WTC11 (cell line): ENCODE measurements around the gene TMA7. TPM values are rescaled to one million over a fixed set of nuclear protein-coding genes. Genes with fewer than 3 reads are reported as not detected.
A peak's percentile ranks its signal among the peaks of the same experiment; 100 is the strongest.

Source experiments
- ATAC-seq: fragments of 200-7000 bp; cut with Tn5 transposase; 2 replicates; pipeline ENCODE4 v1.10.0; 2021; ENCODE audit warnings: mild to moderate bottlenecking, moderate library complexity
- CTCF ChIA-PET: fragments of 300-600 bp; sonication (Branson Sonifier 250); formaldehyde crosslinking; loops from one replicate; lab custom pipeline; 2021; ENCODE audit warnings: antibody characterized with exemption; lab: Charles Lee
- POLR2A ChIA-PET: fragments of 350-600 bp; sonication (Branson Sonifier 250); formaldehyde crosslinking; loops from one replicate; lab custom pipeline; 2021; ENCODE audit warnings: antibody characterized with exemption; lab: Charles Lee
- DNase-seq: peaks from one replicate; pipeline ENCODE4 v3.0.0; 2021; ENCODE audit warnings: low spot score
- H3K27ac Mint-ChIP-seq: 2 replicates; pipeline ENCODE4 v1.8.0; 2021; ENCODE audit warnings: mixed read lengths
- H3K27me3 Mint-ChIP-seq: 2 replicates; pipeline ENCODE4 v1.8.0; 2021; ENCODE audit warnings: low read depth, mild to moderate bottlenecking, moderate library complexity, mixed read lengths
- H3K36me3 Mint-ChIP-seq: 2 replicates; pipeline ENCODE4 v1.8.0; 2021; ENCODE audit warnings: mixed read lengths
- H3K4me1 Mint-ChIP-seq: 2 replicates; pipeline ENCODE4 v1.8.0; 2022; ENCODE audit warnings: mixed read lengths
- H3K4me3 Mint-ChIP-seq: 2 replicates; pipeline ENCODE4 v1.8.0; 2021; ENCODE audit warnings: mild to moderate bottlenecking, moderate library complexity, mixed read lengths
- H3K9me3 Mint-ChIP-seq: 2 replicates; pipeline ENCODE4 v1.8.0; 2021; ENCODE audit warnings: mixed read lengths
- AFF4 ChIP-seq: sonication (generic); formaldehyde crosslinking; IDR thresholded peaks from 2 replicates; pipeline ENCODE4 v1.8.1; 2023; ENCODE audit warnings: mild to moderate bottlenecking, missing genetic modification reagents, borderline replicate concordance
- E2F5 ChIP-seq: sonication (generic); formaldehyde crosslinking; IDR thresholded peaks from 2 replicates; pipeline ENCODE4 v1.8.1; 2022; ENCODE audit warnings: mild to moderate bottlenecking, moderate library complexity, missing genetic modification reagents
- EMX1 ChIP-seq: fragments of 250-450 bp; sonication (Bioruptor Pico); IDR thresholded peaks from 2 replicates; pipeline ENCODE4 v1.8.0; 2021; ENCODE audit warnings: mild to moderate bottlenecking
- JAZF1 ChIP-seq: fragments of 250-450 bp; sonication (Bioruptor Pico); IDR thresholded peaks from 2 replicates; pipeline ENCODE4 v1.9.0; 2021; ENCODE audit warnings: moderate library complexity, mild to moderate bottlenecking, inconsistent platforms
- JUN ChIP-seq: sonication (generic); formaldehyde crosslinking; IDR thresholded peaks from 2 replicates; pipeline ENCODE4 v1.8.0; 2023; ENCODE audit warnings: mild to moderate bottlenecking, missing genetic modification reagents
- KAT7 ChIP-seq: sonication (generic); formaldehyde crosslinking; IDR thresholded peaks from 2 replicates; pipeline ENCODE4 v1.8.1; 2023; ENCODE audit warnings: missing genetic modification reagents, mild to moderate bottlenecking, borderline replicate concordance
- MLX ChIP-seq: sonication (generic); formaldehyde crosslinking; IDR thresholded peaks from 2 replicates; pipeline ENCODE4 v1.8.1; 2023; ENCODE audit warnings: mild to moderate bottlenecking, missing genetic modification reagents, moderate library complexity
- MYBL2 ChIP-seq: sonication (generic); formaldehyde crosslinking; IDR thresholded peaks from 2 replicates; pipeline ENCODE4 v1.8.1; 2023; ENCODE audit warnings: mild to moderate bottlenecking, moderate library complexity, missing genetic modification reagents
- NR1H2 ChIP-seq: sonication (generic); formaldehyde crosslinking; IDR thresholded peaks from 2 replicates; pipeline ENCODE4 v1.9.0; 2021; ENCODE audit warnings: mild to moderate bottlenecking, moderate library complexity, missing genetic modification reagents
- STAT6 ChIP-seq: sonication (generic); formaldehyde crosslinking; conservative IDR thresholded peaks from 2 replicates; pipeline ENCODE4 v1.8.1; 2023; ENCODE audit warnings: mild to moderate bottlenecking, low read depth, missing genetic modification reagents, moderate library complexity
- ZNF138 ChIP-seq: sonication (generic); formaldehyde crosslinking; conservative IDR thresholded peaks from 2 replicates; pipeline ENCODE4 v1.8.1; 2022; ENCODE audit warnings: mild to moderate bottlenecking, moderate library complexity, missing genetic modification reagents
- ZNF219 ChIP-seq: sonication (generic); formaldehyde crosslinking; IDR thresholded peaks from 2 replicates; pipeline ENCODE4 v1.8.0; 2023; ENCODE audit warnings: missing genetic modification reagents, mild to moderate bottlenecking, borderline replicate concordance
- ZNF263 ChIP-seq: sonication (generic); formaldehyde crosslinking; IDR thresholded peaks from 2 replicates; pipeline ENCODE4 v1.8.1; 2022; ENCODE audit warnings: low read depth, mild to moderate bottlenecking, moderate library complexity, missing genetic modification reagents
- ZNF317 ChIP-seq: sonication (generic); formaldehyde crosslinking; IDR thresholded peaks from 2 replicates; pipeline ENCODE4 v1.8.1; 2023; ENCODE audit warnings: low read depth, mild to moderate bottlenecking, moderate library complexity, missing genetic modification reagents, borderline replicate concordance
- ZNF416 ChIP-seq: fragments of 250-450 bp; sonication (Bioruptor Pico); IDR thresholded peaks from 2 replicates; pipeline ENCODE4 v1.9.0; 2021; ENCODE audit warnings: mild to moderate bottlenecking, inconsistent platforms
- ZNF671 ChIP-seq: fragments of 250-450 bp; sonication (Bioruptor Pico); IDR thresholded peaks from 2 replicates; pipeline ENCODE4 v1.8.0; 2021; ENCODE audit warnings: mild to moderate bottlenecking
- ZSCAN18 ChIP-seq: fragments of 250-450 bp; sonication (Bioruptor Pico); IDR thresholded peaks from 2 replicates; pipeline ENCODE4 v2.1.2; 2022; ENCODE audit warnings: mild to moderate bottlenecking, moderate library complexity
- total RNA-seq: library from RNA; stranded (reverse); gene quantifications from 3 replicates; pipeline ENCODE4 v1.2.3, GENCODE V29; 2021

Gene TMA7
- total RNA-seq, 1 experiment from 2014 or later: 318 TPM

DNA sequence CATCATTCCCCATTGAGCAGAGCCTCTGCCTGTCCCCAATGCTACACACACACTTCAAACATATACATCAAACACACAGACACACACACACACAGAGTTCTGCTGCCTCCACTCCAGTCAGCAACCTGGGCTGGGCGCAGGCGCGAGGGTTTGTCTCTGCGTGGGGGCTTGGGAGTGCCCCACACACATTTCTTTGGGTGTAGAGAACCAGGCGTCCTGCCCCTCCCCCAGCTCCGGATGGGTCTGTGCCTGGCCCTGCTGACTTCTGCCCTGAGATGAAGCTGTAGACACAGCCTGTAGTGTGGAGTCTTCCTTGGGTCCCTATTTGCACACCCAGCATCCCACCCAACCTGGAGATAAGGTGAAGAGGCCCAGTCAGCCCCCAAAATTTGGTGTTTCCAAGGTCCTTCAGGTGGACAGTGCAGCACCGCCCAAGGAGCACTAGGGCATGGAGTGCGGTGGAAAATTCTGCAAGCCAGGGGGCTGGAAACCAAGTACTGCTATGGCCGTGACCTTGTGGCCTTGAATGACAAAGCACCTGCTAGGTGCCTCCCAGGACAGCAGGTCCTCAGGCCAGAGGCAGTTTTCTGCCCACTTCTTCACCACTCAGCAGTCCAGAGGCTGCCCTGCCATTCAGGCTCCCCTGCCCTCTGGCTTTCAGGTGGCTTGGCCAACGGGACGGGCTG lies 41.2 kb upstream of the TMA7 start:
- Mint-ChIP-seq H3K27ac (no peak overlapping the region), H3K4me1 (peaks cover 11% of the 10 kb centered on the region), H3K9me3 (0 out of 2 replicates have a peak, but pooled peaks cover 3% of the 10 kb centered on the region), H3K27me3 (peaks cover 13% of the 10 kb centered on the region), H3K4me3 (no peak overlapping the region), H3K36me3 (peaks cover 21% of the 10 kb centered on the region)
- CTCF ChIA-PET: interaction anchor here (0.7 to 7.8 kb wide), 11 partner anchors 10 to 204 kb away, joined by 3 to 378 read pairs (median 25); partner anchors contain the start of gene PLXNB1
- ATAC-seq: peak; percentile 15
- POLR2A ChIA-PET: interaction anchor here (1.1 to 1.7 kb wide), 3 partner anchors 37 to 47 kb away, joined by 3 to 6 read pairs (median 3); partner anchors contain the start of genes ATRIP, CCDC51 and TMA7
- no peak for TF ChIP-seq AFF4 (CRISPR knock-in tag)
- TF ChIP-seq ZNF219: no peak
- no peak for TF ChIP-seq ZNF671 (CRISPR knock-in tag)
- TF ChIP-seq ZNF317 (CRISPR knock-in tag): no peak
- no peak for TF ChIP-seq MLX (CRISPR knock-in tag)
- TF ChIP-seq, all 79 proteins: peak for 0
- no peak for DNase-seq

DNA sequence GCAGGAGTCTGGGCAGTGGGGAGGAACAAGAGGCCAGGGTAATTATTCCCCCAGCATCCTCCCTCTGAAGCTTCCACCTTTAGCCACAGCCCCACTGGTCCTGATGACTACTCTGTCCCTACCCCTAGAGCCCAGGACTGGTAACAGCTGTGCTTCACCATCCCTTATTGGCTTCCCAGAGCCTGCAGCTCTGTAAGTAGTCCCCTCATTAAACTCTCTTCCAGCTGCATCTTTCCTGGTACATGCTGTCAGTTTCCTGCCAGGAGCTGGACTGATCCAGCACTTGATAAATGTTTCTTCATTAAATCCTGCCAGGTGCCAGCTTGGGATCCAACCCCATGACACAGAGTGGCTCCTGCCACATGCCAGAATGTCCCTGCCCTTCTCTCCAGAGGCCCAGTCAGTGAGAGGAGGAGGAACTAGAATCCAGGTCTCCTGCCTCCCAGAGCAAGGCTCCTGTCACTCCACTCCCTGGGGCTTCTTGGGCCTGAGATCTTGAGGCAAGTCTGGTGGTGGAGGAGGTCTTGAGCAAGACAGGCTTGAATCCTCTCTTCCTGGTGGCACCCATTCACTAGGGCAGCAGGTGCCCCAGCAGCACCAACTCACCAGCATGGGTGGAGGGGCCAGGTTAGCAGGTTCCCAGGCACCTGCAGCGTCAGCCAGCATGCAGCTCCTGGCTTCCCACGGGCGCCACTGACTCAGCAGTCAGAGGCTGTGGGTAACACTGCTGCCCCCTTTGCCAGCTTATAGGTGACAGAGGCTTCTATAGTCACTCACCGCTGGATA lies 40.5 kb upstream of the TMA7 start:
- CTCF ChIA-PET: interaction anchor here (1.0 to 7.8 kb wide), 16 partner anchors 9 to 263 kb away, joined by 3 to 378 read pairs (median 8); partner anchors contain the start of genes CCDC51, CELSR3, PLXNB1 and SLC26A6
- peak; percentile 36 for ATAC-seq

GRCh38 chr3:48400824-48401433 lies 39.1 kb upstream of the TMA7 start:
- peaks cover 2% of the 10 kb centered on the region for H3K27me3 Mint-ChIP-seq
- H3K27ac Mint-ChIP-seq: peak overlapping the region; percentile 88
- peaks cover 11% of the 10 kb centered on the region for H3K4me1 Mint-ChIP-seq
- H3K4me3 Mint-ChIP-seq: no peak overlapping the region
- POLR2A ChIA-PET: interaction anchor here (0.7 to 1.5 kb wide), 7 partner anchors 28 to 648 kb away, joined by 3 to 8 read pairs (median 4); no protein-coding TSS in a partner anchor
- CTCF ChIA-PET: interaction anchor here (0.7 to 7.8 kb wide), 54 partner anchors 8 to 261 kb away, joined by 3 to 378 read pairs (median 5); partner anchors contain the start of genes ATRIP, CCDC51, CDC25A and CELSR3
- H3K36me3 Mint-ChIP-seq: peaks cover 33% of the 10 kb centered on the region
- ATAC-seq (peak; percentile 63), DNase-seq (peak; percentile 50)
- H3K9me3 Mint-ChIP-seq: 0 out of 2 replicates have a peak, but pooled peaks cover 3% of the 10 kb centered on the region
- TF ChIP-seq ZNF219 (no peak), E2F5 (CRISPR knock-in tag) (no peak), JUN (CRISPR knock-in tag) (no peak), JAZF1 (no peak), NR1H2 (CRISPR knock-in tag) (no peak), STAT6 (CRISPR knock-in tag) (no peak), ZNF263 (CRISPR knock-in tag) (no peak), MLX (CRISPR knock-in tag) (no peak)

More for the DNA sequence above, 40.5 kb upstream of the TMA7 start:
- Mint-ChIP-seq H3K9me3 (0 out of 2 replicates have a peak, but pooled peaks cover 3% of the 10 kb centered on the region), H3K4me3 (no peak overlapping the region), H3K27ac (peak overlapping the region; percentile 48; the same call in 1 of the 2 replicates), H3K27me3 (peaks cover 12% of the 10 kb centered on the region)
- no peak for DNase-seq
- TF ChIP-seq ZNF138 (CRISPR knock-in tag) (no peak), KAT7 (CRISPR knock-in tag) (no peak), ZNF416 (CRISPR knock-in tag) (no peak), ZSCAN18 (CRISPR knock-in tag) (no peak), ZNF671 (CRISPR knock-in tag) (no peak), MYBL2 (CRISPR knock-in tag) (no peak), EMX1 (CRISPR knock-in tag) (no peak)
- TF ChIP-seq, all 79 proteins: peak for 0
- Mint-ChIP-seq H3K36me3 (peaks cover 24% of the 10 kb centered on the region), H3K4me1 (peaks cover 11% of the 10 kb centered on the region)
- POLR2A ChIA-PET: interaction anchor here (1.1 to 1.7 kb wide), 4 partner anchors 37 to 205 kb away, joined by 3 to 6 read pairs (median 3); partner anchors contain the start of genes ATRIP, CCDC51 and TMA7
